Keratinocyte (primary cell): ENCODE results near the gene CACNA2D1.

Experiments
- CTCF ChIP-seq, 3 experiments: IDR thresholded peaks in 1 of 3; conservative IDR thresholded peaks in 1 of 3; optimal IDR thresholded peaks in 1 of 3; 2 replicates in 2 of 3; 3 replicates in 1 of 3; pipeline versions ENCODE3 to v1.5.1; 2011; ENCODE audit warnings: low read length in 3 of 3, mild to moderate bottlenecking in 3 of 3, moderate library complexity in 2 of 3, control low read depth in 1 of 3, inconsistent platforms in 1 of 3; ENCODE audit not compliant: insufficient read depth in 2 of 3; ENCODE audit errors: extremely low read depth in 1 of 3
- EZH2 ChIP-seq: IDR thresholded peaks from one replicate; pipeline ENCODE4 v1.6.1; 2012; ENCODE audit warnings: inconsistent platforms, mild to moderate bottlenecking, low read length, moderate library complexity

GRCh38 chr7:82015751-82016150 lies 427.8 kb downstream of the CACNA2D1 start:
- no peak for TF ChIP-seq CTCF (optimal IDR thresholded peaks at IDR 0.05 in 1 of 3, IDR thresholded peaks at IDR 0.05 in 1 of 3, conservative IDR thresholded peaks at IDR 0.05 in 1 of 3; ENCODE audit: extremely low read depth in 1 of 3, insufficient read depth in 2 of 3, low read length in 3 of 3)
- no peak for TF ChIP-seq EZH2
